IPS DF 19.7 (cell line): ENCODE measurements around the gene RBM33.

Source experiments
- DNase-seq: peaks from one replicate; pipeline ENCODE4 v3.0.0-alpha.2; 2013; ENCODE audit warnings: low read depth, low spot score

RBM33 gene

DNA sequence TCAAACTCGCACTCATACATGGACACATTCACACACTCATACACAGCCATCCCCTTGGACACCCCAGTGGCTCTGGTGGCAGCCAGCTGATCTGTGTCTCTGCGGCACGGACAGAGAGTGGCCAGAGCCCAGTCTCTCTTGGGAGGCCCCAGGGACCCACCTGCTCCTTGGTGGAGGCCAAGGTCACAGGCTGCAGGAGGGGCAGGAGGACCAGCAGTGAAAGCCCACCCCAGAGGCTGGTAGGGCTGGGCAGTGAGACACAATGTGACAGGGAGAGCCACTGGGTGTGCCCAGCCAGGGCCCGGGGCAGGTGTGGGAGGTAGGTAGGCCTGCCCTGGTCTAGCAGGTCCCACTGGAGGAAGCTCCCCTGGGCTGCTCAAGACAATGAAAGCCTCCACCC lies 149.3 kb downstream of the RBM33 start:
- no peak for DNase-seq

GRCh38 chr7:155794196-155794595 lies 149.7 kb downstream of the RBM33 start:
- no peak for DNase-seq

- no peak for DNase-seq
Observed at GRCh38 chr7:155795401-155795800, 150.9 kb downstream of the RBM33 start.

DNA sequence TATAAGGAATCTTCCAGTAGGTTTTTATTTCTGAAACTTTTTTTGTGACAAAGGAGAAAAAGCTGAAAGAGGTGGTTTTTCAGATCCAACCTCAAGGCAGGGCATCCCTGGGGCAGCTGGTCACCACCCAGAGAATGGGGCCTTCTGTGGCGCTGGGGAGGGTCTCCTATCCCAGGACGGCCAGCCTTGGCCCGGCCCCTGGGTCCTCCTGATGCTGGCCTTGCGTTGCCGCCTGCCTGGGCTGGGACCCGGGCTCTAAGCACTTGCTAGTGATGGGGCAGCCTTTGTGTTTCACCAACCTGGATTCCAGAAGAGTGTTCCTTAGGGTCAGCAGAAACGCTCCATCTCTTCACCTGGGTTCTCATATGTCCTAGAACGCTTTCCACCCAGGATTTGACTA lies 151.5 kb downstream of the RBM33 start:
- DNase-seq = no peak

GRCh38 chr7:155796381-155797261 lies 152.2 kb downstream of the RBM33 start:
- DNase-seq = no peak

DNA sequence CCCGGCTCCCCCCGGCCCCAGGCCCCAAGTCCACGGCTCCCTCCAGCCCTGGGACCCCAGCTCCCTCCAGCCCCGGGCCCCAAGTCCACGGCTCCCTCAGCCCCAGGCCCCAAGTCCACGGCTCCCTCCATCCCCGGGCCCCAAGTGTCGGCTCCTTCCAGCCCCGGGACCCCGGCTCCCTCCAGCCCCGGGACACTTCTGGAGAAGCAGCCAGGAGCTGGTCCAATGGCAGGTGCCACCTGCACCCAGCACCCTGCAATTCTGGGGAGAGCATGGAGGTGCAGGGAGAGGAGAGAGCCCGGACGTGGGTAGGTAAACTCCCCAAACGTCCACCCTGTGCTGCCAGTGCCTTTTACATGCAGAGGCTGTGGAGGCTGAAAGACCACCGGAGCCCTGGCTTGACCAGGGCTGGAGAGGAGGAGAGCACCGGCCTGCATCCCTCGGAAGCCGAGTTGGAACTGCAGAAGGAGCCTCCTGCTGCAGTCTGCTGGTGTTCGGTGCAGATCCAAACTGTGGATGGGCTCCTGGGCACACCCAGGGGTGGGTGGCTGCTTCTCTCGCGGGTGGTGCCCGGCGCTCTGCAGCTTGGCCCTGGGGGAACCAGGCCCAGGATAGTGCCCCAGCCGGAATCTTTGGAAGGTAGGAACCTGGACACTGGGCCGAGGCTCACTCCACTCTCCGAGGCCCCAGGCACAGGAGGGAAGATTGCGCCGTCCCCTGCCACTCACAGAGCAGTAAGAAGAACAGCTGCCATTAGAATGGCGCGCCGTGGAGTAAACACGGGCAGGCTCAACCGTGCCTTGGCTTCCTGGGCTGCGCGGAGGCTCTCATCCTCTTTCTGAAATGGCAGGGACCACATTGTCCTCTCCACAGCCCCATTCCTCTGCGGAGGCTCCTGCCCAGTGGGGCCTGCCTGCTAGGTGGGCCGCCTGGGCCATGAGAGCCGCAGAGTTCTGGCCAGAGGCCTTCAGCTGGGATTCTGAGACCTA lies 153.1 kb downstream of the RBM33 start:
- no peak for DNase-seq

GRCh38 chr7:155798673-155799439 lies 154.4 kb downstream of the RBM33 start:
- DNase-seq = no peak

GRCh38 chr7:155799514-155799913 lies 155.1 kb downstream of the RBM33 start:
- no peak for DNase-seq

- no peak for DNase-seq
Observed at GRCh38 chr7:155800301-155800700, 155.8 kb downstream of the RBM33 start.

DNA sequence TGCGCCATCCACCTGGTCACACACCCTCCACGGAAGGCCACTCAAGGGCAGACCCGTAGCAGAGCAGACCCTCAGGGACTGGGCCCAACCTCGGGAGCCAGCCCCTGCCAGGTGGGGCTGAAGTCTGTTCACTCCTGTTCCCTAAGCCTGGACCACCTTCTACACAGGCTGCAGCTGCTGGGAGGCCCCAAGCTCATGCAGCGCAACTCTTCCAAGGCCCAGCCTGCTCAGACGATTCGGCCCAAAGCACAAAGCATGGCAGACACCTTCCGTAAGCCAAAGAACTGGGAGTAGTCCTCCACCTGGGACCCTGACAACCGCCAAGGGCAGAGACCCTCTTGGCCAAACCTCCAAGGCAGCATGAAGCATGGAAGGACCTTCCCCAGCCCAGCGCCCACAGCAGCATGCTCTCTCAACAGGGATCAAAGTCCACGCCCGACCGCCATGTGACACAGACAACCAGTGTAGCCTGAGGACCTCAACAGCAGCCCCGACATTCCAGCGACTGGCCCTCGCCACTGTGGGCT lies 156.3 kb downstream of the RBM33 start:
- no peak for DNase-seq

- DNase-seq = no peak
Observed at GRCh38 chr7:155802291-155802690, 157.8 kb downstream of the RBM33 start.

GRCh38 chr7:155802906-155803417 lies 158.5 kb downstream of the RBM33 start:
- no peak for DNase-seq

GRCh38 chr7:155803418-155804376 lies 159.2 kb downstream of the RBM33 start:
- DNase-seq = no peak

GRCh38 chr7:155804431-155804831 lies 160.0 kb downstream of the RBM33 start:
- DNase-seq = no peak

- no peak for DNase-seq
Observed at GRCh38 chr7:155804897-155805825, 160.7 kb downstream of the RBM33 start.

DNA sequence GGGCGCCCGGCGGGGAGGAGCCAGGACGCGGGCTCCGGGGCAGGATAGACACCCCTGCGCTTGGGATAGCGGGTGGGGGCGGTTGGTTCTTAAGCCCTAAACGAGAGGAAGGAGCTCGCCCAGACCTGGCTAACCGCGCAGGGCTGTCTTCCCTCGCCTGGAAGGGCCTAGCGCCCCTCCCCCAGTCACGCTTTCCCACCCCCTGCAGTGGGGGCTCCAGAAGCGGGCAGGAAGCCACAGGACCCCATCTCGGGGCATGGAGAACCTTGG lies 161.3 kb downstream of the RBM33 start:
- DNase-seq = no peak

GRCh38 chr7:155806096-155806871 lies 161.8 kb downstream of the RBM33 start:
- DNase-seq = no peak

DNA sequence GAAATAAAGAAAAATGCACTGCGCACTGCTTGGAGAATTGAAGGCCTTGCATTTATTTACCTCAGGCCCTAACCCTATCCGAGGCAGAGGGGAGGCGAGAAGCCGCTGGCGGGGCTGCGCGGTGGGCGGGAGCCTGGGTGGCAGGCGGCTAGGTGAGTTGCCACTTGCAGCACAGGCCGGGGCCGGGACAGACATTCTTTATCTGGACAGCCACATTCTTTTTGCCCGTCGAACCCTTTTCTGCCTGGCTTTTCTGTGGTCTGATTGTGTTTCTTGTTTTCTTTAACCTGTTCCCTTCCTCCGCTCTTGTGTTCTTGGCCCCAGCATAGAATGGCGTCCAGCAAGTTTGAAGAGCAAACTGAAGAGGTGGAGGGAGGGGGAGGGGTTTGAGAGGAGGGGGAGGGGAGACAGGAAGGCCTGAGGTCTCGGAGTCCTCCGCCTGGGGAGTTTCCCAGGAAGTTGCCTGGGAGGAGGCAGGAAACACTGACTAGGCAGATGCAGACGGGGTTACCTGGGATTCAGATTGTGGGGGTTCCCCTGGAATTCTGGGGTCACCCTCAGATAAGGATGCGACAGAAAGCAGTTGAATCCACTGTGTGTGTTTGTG lies 162.7 kb downstream of the RBM33 start:
- no peak for DNase-seq
